WTC11 (cell line): ENCODE results near the gene DMD.

ENCODE experiments used
- ATF6 ChIP-seq: sonication (generic); formaldehyde crosslinking; IDR thresholded peaks from 2 replicates; pipeline ENCODE4 v1.8.1; 2023; ENCODE audit warnings: mild to moderate bottlenecking, missing genetic modification reagents
- CBFB ChIP-seq: sonication (generic); formaldehyde crosslinking; IDR thresholded peaks from 2 replicates; pipeline ENCODE4 v1.8.1; 2022; ENCODE audit warnings: mild to moderate bottlenecking, low read depth, missing genetic modification reagents
- CTCF ChIP-seq: fragments of 200-600 bp; IDR thresholded peaks from 2 replicates; pipeline ENCODE4 v1.8.0; 2022; ENCODE audit warnings: antibody characterized with exemption
- MAX ChIP-seq: sonication (generic); formaldehyde crosslinking; IDR thresholded peaks from 2 replicates; pipeline ENCODE4 v1.8.0; 2022; ENCODE audit warnings: mild to moderate bottlenecking, missing genetic modification reagents
- MLX ChIP-seq: sonication (generic); formaldehyde crosslinking; IDR thresholded peaks from 2 replicates; pipeline ENCODE4 v1.8.1; 2023; ENCODE audit warnings: mild to moderate bottlenecking, missing genetic modification reagents, moderate library complexity
- NFYB ChIP-seq: sonication (generic); formaldehyde crosslinking; conservative IDR thresholded peaks from 2 replicates; pipeline ENCODE4 v1.8.0; 2022; ENCODE audit warnings: low read depth, missing genetic modification reagents
- SP1 ChIP-seq: sonication (generic); formaldehyde crosslinking; conservative IDR thresholded peaks from 2 replicates; pipeline ENCODE4 v1.8.1; 2022; ENCODE audit warnings: missing genetic modification reagents
- STAT6 ChIP-seq: sonication (generic); formaldehyde crosslinking; conservative IDR thresholded peaks from 2 replicates; pipeline ENCODE4 v1.8.1; 2023; ENCODE audit warnings: mild to moderate bottlenecking, low read depth, missing genetic modification reagents, moderate library complexity
- TCF7 ChIP-seq: sonication (generic); formaldehyde crosslinking; IDR thresholded peaks from 2 replicates; pipeline ENCODE4 v1.8.0; 2022; ENCODE audit warnings: mild to moderate bottlenecking, low read depth, missing genetic modification reagents, moderate library complexity
- ZBTB43 ChIP-seq: sonication (generic); formaldehyde crosslinking; IDR thresholded peaks from 2 replicates; pipeline ENCODE4 v1.8.1; 2023; ENCODE audit warnings: mild to moderate bottlenecking, missing genetic modification reagents
- ZNF232 ChIP-seq: sonication (generic); formaldehyde crosslinking; IDR thresholded peaks from 2 replicates; pipeline ENCODE4 v1.8.0; 2022; ENCODE audit warnings: mild to moderate bottlenecking, missing genetic modification reagents
- ZNF396 ChIP-seq: fragments of 250-450 bp; sonication (Bioruptor Pico); IDR thresholded peaks from 2 replicates; pipeline ENCODE4 v1.8.0; 2021; ENCODE audit warnings: mild to moderate bottlenecking, moderate library complexity, borderline replicate concordance

GRCh38 chrX:31516527-31516926, 1694.8 kb downstream of the DMD start:
- TF ChIP-seq TCF7 (CRISPR knock-in tag), result no peak
- TF ChIP-seq MLX (CRISPR knock-in tag), result no peak
- TF ChIP-seq CTCF, result no peak
- no peak for TF ChIP-seq SP1 (CRISPR knock-in tag)
- TF ChIP-seq STAT6 (CRISPR knock-in tag), result no peak
- TF ChIP-seq ZNF396 (CRISPR knock-in tag), result no peak
- no peak for TF ChIP-seq ATF6
- TF ChIP-seq MAX, result no peak
- TF ChIP-seq CBFB, result no peak
- no peak for TF ChIP-seq ZNF232 (CRISPR knock-in tag)
- TF ChIP-seq NFYB, result no peak
- no peak for TF ChIP-seq ZBTB43
